Activated CD8-positive, alpha-beta memory T cell treated with anti-CD3 and anti-CD28 coated beads, Interleukin-2, amount 50 U/mL, for 24 hours (primary cell): ENCODE data around the gene EHBP1L1.
"Not testable (repeated sequence)": the region's sequence is repeated elsewhere in the genome, so short reads cannot be mapped to it uniquely, and the experiment has no call there.

Experiments
- DNase-seq: peaks from one replicate; pipeline ENCODE4 v3.0.0-alpha.2; 2020; ENCODE audit errors: extremely low read depth

The EHBP1L1 gene

DNA sequence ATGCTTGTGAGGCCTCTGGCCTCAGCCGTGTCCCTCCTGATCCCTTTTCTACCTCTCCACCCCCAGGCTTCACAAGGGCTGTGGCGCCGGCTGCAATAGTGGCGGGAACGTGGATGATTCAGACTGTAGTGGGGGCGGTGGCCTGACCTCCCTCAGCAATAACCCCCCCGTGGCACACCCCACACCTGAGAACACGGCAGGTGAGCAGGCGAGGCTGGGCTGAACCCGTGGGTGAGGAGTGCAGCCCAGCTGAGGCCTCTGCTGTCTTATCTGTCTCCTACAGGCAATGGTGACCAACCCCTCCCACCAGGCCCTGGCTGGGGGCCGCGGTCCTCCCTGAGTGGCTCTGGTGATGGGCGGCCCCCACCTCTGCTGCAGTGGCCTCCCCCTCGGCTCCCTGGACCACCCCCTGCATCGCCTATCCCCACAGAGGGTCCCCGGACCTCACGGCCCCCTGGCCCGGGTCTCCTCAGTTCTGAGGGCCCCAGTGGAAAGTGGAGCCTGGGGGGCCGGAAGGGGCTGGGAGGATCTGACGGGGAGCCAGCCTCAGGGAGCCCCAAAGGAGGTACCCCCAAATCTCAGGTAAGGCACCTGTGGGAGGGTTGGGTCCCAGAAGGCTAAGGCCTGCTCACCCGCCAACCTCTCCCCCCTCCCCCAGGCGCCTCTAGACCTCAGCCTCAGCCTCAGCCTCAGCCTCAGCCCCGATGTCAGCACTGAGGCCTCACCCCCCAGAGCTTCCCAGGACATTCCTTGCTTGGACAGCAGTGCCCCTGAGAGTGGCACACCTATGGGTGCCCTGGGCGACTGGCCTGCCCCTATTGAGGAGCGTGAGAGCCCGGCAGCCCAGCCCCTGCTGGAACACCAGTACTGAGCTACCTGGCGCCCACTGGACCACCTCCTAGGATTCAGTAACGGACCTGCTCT, 60.5 kb downstream of the EHBP1L1 start:
- no peak for DNase-seq

DNA sequence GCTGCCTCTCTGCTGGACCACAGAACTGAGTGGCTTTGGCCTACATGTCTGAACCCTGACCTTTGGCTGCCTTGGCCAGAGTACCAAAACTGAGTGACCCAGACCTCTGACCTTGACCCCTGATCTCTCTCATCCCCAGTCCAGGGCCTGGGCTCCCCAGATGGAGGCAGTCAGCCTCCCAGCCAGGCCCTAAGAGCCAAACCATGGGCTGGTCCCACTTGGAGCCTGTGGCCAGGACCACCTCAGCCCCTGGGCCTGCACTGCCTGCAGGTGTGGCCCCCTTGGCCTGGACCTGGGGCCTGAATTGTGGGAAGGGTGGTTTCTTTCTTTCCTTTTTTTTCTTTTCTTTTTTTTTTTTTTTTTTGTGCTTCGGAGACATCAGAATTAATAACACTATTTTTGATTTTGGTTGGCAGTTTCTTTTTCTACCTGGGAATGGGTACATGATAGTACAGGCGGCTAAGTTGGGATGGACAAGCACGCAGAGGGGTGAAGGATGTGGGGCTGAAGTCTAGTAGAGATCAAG, 61.2 kb downstream of the EHBP1L1 start:
- DNase-seq: no peak

DNA sequence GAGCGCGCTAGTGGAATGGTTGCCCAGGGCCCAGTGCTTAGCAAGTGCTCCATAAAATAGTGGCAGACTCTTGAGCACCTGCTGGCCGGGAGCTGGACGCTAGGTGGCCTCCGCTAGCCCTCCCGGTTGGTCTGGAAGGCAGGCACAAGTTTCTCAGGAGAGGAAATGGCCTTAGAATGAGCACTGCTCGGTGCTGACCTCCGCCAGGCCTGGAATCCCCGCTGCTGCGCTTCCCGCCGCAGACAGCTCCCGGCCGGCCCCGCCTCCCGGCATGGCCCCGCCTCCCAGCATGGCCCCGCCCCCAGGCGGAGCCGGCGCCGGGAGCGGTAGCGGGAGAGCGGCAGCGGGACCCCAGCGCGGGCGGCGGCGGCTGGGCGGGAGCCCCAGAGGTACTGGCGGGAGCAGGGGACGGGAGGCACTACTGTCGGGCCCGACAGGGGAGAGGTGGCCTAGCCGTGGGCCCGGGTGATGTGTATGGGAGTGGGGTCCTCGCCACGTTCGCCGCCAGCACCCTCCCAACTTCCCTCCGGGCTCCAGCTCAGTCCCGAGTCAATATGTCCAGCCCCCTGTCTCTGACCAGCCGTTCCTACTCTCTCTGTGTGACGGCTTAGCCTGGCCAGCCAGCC, 62.1 kb downstream of the EHBP1L1 start, which contains the start of gene SIPA1:
TSS of gene SIPA1 (plus strand) at position 308 of the 626 bp plus-strand sequence. CDS start 2,821 bp downstream, outside the sequence.
- DNase-seq: peak; percentile 26

DNA sequence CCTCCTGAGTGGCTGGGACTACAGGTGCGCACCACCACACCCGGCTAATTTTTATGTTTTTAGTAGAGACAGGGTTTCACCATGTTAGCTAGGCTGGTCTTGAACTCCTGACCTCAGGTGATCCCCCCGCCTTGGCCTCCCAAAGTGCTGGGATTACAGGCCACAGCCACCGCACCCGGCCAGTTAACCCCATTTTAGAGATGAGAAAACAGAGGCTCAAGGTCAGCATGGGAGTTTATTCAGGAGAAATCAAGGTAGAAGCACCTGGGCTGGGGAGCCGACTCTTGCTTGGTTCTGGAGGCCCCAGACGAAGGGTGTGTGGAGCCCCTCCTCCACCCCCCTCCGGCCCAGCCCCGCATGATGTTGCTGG, 63.4 kb downstream of the EHBP1L1 start:
- not testable (repeated sequence) for DNase-seq

DNA sequence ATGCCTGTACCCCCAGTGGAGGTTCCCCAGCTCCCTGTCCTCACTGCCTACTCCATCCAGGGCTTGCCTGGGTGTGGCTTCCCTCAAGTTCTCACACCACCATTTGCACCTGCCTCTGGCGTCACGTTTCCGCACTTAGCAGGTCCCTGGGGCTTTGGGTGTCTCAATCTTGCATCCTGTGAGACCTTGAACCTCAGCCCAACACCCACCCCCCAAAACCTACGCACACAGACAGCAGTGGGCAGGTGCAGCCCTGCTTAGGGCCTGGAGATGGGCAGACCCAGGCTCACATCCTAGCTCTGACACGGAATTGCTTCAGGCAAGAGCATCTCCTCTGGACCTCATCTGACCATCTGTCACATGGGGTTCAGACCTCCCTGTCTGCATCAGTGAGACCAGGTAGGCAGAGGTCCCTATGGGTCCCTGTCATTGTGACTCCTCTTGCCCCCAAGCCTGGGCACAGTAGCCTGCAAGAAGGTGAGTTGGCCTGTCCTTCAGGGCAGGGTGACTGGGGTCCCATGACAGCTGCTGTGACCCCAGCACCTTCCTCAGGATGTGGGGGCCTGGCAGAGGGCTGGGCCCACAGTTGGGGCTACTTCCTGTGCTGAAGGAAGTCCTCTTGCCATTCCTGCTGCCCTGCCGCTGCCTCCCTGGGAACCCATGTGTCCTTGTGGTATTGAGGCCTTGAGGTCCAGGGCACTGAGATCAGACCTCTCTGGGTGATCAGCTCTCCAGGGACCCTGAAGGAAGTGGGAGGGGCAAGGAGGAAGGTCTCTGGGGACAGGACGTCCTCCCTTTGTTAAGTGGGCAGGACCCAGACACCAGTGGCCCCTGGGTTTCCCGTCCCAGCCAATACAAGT, 64.0 kb downstream of the EHBP1L1 start:
- no peak for DNase-seq

DNA sequence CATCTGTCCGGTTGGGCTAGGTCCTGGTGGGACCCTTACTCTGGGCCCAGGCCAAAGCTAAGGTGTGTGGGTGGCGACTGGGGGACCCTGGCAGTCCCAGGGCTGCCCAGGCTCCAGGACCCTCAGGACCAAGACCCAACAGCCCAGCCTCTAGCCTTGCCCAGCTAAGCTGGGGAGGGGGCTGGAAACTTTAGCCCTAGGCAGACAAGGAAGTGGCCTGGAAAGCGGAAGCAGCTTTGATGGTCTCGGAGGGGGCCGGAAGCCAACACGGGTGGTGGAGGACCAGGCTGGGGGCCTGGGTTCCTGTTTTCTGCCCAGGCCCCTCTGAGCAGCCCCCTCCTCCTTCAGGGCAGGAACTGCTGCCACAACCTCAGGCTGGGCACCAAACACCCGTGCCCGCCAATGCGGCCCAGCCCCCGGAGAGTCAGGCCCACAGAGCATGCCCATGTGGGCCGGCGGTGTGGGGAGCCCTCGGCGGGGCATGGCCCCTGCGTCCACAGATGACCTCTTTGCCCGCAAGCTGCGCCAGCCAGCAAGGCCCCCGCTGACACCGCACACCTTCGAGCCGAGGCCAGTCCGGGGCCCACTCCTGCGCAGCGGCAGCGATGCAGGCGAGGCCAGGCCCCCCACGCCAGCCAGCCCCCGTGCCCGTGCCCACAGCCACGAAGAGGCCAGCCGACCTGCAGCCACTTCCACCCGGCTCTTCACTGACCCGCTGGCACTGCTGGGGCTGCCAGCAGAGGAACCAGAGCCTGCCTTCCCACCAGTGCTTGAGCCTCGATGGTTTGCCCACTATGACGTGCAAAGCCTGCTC, 64.8 kb downstream of the EHBP1L1 start:
- no peak for DNase-seq

DNA sequence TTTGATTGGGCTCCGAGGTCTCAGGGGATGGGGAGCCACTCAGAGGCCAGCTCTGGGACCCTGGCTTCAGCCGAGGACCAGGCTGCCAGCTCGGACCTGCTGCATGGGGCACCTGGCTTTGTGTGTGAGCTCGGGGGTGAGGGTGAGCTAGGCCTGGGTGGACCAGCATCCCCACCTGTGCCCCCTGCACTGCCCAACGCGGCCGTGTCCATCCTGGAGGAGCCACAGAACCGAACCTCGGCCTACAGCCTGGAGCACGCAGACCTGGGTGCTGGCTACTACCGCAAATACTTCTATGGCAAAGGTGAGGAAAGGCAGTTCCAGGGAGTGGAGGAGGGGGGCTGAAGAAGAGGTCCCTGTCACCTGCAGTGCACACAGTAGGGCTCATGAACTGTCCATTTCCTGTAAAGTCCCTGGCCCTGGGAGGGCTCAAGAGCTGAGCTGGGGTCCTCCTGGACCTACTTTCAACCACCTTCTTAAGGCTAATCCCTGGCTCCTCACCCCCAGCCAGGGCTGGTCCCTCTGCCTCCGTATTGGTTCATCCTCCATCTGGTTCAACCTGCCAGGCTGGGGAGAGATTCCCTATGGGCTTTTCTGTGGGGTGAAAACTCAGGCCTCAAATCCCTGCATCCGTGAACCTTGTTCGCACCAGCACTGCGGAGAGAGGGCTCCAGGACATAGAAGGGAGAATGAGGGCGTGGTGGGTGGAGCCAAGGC, 65.6 kb downstream of the EHBP1L1 start:
- no peak for DNase-seq
